Brain pericyte (primary cell): Measurements from ENCODE around the gene CDK5RAP1.
"Not testable (repeated sequence)": the region's sequence is repeated elsewhere in the genome, so short reads cannot be mapped to it uniquely, and the experiment has no call there.

Experiments used
- DNase-seq: peaks from one replicate; pipeline ENCODE4 v3.0.0-alpha.2; 2012; ENCODE audit warnings: low read depth, low spot score

The CDK5RAP1 gene

GRCh38 chr20:33401184-33401920 lies at the start of gene CDK5RAP1:
Gene CDK5RAP1 (minus strand): TSS chr20:33401519. CDS start chr20:33397064, 4,455 bp downstream.
- peak; percentile 59 for DNase-seq

GRCh38 chr20:33450867-33451266 lies 49.5 kb upstream of the CDK5RAP1 start:
- no peak for DNase-seq

GRCh38 chr20:33445881-33446625 lies 44.7 kb upstream of the CDK5RAP1 start:
- no peak for DNase-seq

GRCh38 chr20:33444797-33445560 lies 43.7 kb upstream of the CDK5RAP1 start:
- DNase-seq = no peak

GRCh38 chr20:33443512-33444239 lies 42.4 kb upstream of the CDK5RAP1 start, which contains the start of gene SNTA1:
Gene SNTA1 (minus strand): TSS chr20:33443763. CDS start chr20:33443620, 143 bp downstream.
- no peak for DNase-seq

- DNase-seq = no peak
Observed at GRCh38 chr20:33443006-33443511, 41.7 kb upstream of the CDK5RAP1 start.

GRCh38 chr20:33442136-33443005 lies 41.1 kb upstream of the CDK5RAP1 start:
- no peak for DNase-seq

GRCh38 chr20:33441142-33441955 lies 40.0 kb upstream of the CDK5RAP1 start:
- DNase-seq = no peak

- not testable (repeated sequence) for DNase-seq
Observed at GRCh38 chr20:33440562-33440961, 39.2 kb upstream of the CDK5RAP1 start.

- DNase-seq = no peak
Observed at GRCh38 chr20:33438481-33438880, 37.2 kb upstream of the CDK5RAP1 start.

- no peak for DNase-seq
Observed at GRCh38 chr20:33437141-33437911, 36.0 kb upstream of the CDK5RAP1 start.

- no peak for DNase-seq
Observed at GRCh38 chr20:33434434-33434833, 33.1 kb upstream of the CDK5RAP1 start.

- DNase-seq = no peak
Observed at GRCh38 chr20:33433465-33434234, 32.3 kb upstream of the CDK5RAP1 start.

GRCh38 chr20:33431797-33432381 lies 30.6 kb upstream of the CDK5RAP1 start:
- DNase-seq = no peak

GRCh38 chr20:33423875-33424274 lies 22.6 kb upstream of the CDK5RAP1 start:
- not testable (repeated sequence) for DNase-seq

GRCh38 chr20:33423141-33423834 lies 22.0 kb upstream of the CDK5RAP1 start:
- no peak for DNase-seq
